ENCODE results near the gene GID8. TPM values are rescaled to one million over a fixed set of nuclear protein-coding genes. Genes with fewer than 3 reads are reported as not detected.

The GID8 gene
- total and polyA plus RNA-seq, 9 of the 15 experiments (the other 6 are each of a cell fraction or from before 2014, with no cell fraction given), result 7.5 to 31.6 (median 22.2) TPM

DNA sequence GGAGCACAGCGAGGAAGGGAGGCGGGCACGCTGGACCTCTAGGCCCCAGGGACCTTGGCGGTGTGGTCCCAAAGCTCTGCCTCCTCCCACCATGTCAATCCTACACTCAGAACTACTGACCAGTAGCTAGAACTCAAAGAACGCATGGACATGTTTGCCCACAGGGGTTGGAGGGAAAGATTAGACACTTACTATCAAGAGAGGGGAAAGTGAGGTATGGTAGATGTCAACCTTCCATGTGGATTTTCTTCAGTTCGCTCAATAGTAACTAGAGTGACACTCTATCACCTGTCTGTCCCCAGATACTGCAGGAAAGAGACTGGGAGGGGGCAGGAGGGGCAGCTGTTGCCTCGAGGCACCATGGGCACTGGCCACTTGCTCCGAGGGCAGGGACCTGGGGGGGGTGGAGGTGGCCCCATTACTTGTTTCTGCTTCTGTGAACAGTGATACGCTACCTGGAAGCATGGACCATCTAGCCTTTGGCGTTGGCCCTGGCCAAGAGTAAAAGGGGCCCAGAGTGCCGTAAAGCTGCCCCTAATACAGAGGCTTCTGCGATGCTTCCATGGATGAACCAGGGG, 10.7 kb upstream of the GID8 start:
- TF ChIP-seq, protein P1, sequence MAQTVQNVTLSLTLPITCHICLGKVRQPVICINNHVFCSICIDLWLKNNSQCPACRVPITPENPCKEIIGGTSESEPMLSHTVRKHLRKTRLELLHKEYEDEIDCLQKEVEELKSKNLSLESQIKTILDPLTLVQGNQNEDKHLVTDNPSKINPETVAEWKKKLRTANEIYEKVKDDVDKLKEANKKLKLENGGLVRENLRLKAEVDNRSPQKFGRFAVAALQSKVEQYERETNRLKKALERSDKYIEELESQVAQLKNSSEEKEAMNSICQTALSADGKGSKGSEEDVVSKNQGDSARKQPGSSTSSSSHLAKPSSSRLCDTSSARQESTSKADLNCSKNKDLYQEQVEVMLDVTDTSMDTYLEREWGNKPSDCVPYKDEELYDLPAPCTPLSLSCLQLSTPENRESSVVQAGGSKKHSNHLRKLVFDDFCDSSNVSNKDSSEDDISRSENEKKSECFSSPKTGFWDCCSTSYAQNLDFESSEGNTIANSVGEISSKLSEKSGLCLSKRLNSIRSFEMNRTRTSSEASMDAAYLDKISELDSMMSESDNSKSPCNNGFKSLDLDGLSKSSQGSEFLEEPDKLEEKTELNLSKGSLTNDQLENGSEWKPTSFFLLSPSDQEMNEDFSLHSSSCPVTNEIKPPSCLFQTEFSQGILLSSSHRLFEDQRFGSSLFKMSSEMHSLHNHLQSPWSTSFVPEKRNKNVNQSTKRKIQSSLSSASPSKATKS (CRISPR knock-in tag; IDR thresholded peaks at IDR 0.05), result no peak
- Histone ChIP-seq H3K9me3 (replicated peaks; ENCODE audit: control insufficient read depth, insufficient read depth, low read depth, low read length) (no peaks in the 10 kb centered on the region), H2AFZ (ENCODE audit: low read depth, low read length) (no peak overlapping the region), H3K4me1 (replicated peaks in 1 of 2; ENCODE audit: control insufficient read depth in 2 of 2, insufficient read depth in 2 of 2, low read length in 2 of 2) (peaks cover 42 to 46% of the 10 kb centered on the region in 2 experiments; a peak in 4 of 5 replicates), H3K9me1 (ENCODE audit: control insufficient read depth, insufficient read depth, low read length) (peaks cover 7% of the 10 kb centered on the region), H4K20me1 (replicated peaks; ENCODE audit: control insufficient read depth, insufficient read depth, low read length) (peaks cover 75% of the 10 kb centered on the region), H3K4me3 (peak overlapping the region; percentile 70), H3K36me3 (ENCODE audit: control insufficient read depth, insufficient read depth, low read length) (peaks cover 38% of the 10 kb centered on the region; the same call in 2 of the 3 replicates), H3K27ac (ENCODE audit: extremely low read depth, low read depth, low read length) (peak overlapping the region; percentile 88; the same call in 1 of the 3 replicates), H3K27me3 (ENCODE audit: control insufficient read depth in 2 of 2, insufficient read depth in 2 of 2, low read length in 2 of 2) (no peaks in the 10 kb centered on the region), H3K9ac (ENCODE audit: insufficient read depth in 1 of 2, low read depth in 2 of 2, low read length in 2 of 2) (peak overlapping the region; percentile 90 to 95; a peak in 3 of 4 replicates), H3K4me2 (ENCODE audit: insufficient read depth, low read length) (peak overlapping the region; percentile 97), H3K79me2 (ENCODE audit: control insufficient read depth, insufficient read depth, low read length) (peaks cover 99% of the 10 kb centered on the region)
- BruUV-seq (replicated peaks), result no TSS peak
- FAIRE-seq (no peak), ATAC-seq (no peak), DNase-seq (ENCODE audit: extremely low read depth in 1 of 4, low spot score in 3 of 4) (peak in 1 of 4 experiments; percentile 27)
- CTCF ChIA-PET (ENCODE audit: low intra/inter-chr PET ratio), result no interaction called here
- in situ Hi-C loops (cut with MboI) (no loop called here), intact Hi-C loops (cut with micrococcal nuclease) (no loop called here)
- 54% methylated on average over 9 of the region's 12 CpGs for WGBS (ENCODE audit: insufficient coverage, low coverage, missing lambda C conversion rate)
- POLR2A ChIA-PET, result interaction anchor here (0.6 to 5.1 kb wide), 12 partner anchors 9 to 271 kb away, joined by 3 to 64 read pairs (median 4); partner anchors contain the start of genes GID8 and TCFL5
